CD4-positive, alpha-beta T cell treated with Interleukin-15 for 1 hour (primary cell): ENCODE results near the gene DDX27.

ENCODE experiments used
- DNase-seq: peaks from one replicate; pipeline ENCODE4 v3.0.0-alpha.2; 2020

DDX27 gene

DNA sequence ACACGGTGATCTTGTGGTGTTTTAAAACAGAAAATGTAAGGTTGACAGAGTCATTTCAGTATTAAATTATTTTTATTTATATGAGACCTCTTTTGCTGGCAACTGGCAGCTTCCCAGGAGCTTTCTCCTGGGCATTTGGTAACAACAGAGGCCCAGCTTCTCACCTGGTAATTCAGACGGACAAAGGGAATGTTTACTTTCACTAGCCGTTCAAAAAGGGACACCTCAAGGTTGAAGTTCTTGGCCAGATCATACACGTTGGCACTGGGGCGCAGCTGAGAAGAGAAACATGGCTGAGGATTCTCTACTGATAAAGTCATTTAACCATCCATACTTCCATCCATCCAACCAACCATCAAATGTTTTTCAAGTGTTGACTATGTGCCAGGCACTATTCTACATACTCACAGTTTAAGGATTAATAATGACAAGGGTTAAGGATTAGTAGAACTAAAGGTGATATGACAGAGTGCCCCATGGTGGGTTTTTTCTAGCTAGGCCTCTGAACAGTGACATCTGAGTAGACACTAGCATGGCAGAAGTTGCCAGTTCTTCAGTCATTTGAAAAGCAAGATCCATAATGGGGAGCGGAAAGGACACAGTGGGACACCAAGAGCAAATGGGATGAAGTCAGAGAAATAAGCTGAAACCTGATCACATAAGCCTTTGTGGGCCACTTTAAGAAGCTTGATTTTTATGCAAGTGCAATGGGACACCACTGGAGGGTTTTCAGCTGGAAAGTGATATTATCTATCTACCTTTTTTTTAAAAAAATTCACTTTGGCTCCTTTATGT, 33.5 kb downstream of the DDX27 start:
- DNase-seq: no peak

DNA sequence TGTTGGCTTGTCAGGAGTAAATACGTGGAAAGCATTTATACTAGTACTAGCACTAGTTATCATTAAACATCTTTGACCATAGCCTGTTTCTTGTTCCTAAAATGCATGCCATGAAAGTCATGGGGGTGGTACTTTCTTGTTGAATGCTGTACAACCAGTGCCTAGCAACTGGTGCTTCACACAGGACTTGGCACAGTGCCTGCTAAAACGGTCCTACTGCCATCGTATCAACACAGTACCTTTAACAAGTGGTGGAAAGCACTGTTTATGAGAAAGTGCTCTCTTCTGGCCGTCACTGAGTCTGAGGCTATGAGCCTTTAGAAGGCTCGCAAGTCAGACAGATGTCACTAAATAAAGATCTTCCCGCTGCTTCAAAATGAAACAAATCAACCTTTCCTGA, 37.0 kb downstream of the DDX27 start:
- no peak for DNase-seq

DNA sequence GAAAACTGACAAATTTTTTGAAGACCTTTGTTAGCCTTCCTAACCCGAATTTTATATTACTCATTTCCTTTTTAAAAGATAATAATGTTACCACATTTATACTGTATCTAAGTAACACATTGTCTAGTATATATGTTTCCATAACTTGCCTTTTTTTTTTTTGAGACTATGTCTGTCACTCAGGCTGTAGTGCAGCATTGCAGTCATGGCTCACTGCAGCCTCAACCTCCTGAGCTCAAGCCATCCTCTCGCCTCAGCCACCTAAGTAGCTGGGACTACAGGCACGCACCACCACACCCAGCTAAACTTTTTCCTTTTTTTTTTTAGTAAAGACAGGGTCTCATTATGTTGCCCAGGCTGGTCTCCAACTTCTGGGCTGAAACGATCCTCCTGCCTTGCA, 40.1 kb downstream of the DDX27 start:
- no peak for DNase-seq

DNA sequence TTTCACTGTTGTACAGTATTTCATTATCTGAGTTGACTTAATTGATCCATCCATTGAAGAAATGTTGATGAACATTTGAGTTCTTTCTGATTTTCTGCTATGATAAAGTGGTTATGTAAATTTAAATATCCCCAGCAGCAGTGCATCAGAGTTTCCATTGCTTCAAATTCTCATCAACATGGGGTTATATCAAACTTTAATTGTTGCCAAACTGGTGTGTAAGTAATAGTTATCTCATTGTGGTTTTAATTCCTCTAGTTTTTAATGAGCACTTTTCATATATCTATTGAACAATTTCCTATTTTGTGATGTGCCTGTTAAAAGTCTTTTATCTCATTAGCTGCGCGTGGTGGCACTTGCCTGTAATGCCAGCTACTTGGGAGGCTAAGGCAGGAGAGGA, 40.6 kb downstream of the DDX27 start:
- DNase-seq: no peak

DNA sequence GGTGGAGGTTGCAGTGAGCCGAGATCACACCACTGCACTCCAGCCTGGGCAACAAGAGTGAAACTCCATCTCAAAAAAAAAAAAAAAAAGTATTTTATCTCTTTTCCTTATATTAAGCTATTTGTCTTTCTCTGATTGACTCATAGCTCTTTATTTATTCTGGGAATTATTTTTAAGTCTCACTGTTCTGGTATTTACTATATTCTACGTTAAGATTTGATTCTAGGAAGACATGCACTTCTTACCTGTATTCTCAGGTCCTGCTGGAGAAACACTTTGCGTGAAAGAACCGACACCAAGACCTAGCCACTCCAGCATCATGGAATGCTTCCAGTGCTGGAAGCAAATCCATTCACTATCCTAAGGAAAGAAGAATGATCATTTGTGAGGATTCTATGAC, 41.0 kb downstream of the DDX27 start:
- DNase-seq: no peak

DNA sequence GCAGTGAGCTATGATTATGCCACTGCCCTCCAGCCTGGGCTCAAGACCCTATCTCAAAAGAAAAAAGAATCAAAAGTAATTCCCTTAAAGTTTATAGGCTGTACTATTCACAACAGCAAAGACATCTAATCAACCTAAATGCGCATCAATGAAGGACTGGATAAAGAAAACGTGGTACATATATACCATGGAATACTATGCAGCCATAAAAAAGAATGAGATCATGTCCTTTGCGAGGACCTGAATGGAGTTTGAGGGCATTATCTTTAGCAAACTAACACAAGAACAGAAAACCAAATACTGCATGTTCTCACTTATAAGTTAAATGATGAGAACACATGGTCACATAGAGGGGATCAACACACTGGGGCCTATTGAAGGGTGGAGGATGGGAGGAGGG, 42.0 kb downstream of the DDX27 start:
- DNase-seq: no peak

DNA sequence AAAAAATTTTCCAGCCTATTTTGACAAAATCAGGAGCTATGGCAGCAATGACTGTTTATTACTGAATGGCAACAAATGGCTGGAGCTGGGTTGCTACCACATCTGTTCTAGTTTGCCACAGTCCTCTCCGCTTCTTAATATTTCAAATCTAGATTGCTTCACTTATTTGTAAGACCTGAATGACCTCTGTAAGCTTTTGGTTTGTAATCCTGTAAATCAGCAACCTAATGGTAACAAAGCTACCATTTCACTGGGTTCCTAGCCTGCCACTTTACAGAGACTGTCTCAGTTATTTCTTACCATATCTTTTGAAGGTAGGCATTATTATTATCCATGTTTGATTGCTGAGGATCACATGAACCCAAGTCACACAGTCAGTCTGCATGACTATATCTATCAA, 43.2 kb downstream of the DDX27 start:
- DNase-seq: no peak

DNA sequence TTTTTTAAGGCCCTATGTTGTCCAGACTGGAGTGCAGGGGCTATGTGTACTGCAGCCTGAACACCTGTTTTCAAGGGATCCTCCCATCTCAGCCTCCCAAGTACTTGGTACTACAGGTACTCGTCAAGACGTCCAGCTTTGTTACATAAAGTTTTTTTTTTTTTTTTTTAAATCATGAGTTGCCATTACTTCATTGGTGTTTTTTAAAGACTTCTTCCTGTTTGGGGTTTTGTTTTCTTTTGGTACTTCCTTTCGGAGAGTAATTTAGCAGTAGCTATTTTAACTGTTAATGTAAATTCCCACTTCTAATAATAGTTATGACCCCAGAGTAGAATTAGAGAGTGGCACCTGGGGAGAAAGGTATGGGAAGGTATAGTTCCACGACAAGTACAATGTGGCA, 48.1 kb downstream of the DDX27 start:
- DNase-seq: no peak

DNA sequence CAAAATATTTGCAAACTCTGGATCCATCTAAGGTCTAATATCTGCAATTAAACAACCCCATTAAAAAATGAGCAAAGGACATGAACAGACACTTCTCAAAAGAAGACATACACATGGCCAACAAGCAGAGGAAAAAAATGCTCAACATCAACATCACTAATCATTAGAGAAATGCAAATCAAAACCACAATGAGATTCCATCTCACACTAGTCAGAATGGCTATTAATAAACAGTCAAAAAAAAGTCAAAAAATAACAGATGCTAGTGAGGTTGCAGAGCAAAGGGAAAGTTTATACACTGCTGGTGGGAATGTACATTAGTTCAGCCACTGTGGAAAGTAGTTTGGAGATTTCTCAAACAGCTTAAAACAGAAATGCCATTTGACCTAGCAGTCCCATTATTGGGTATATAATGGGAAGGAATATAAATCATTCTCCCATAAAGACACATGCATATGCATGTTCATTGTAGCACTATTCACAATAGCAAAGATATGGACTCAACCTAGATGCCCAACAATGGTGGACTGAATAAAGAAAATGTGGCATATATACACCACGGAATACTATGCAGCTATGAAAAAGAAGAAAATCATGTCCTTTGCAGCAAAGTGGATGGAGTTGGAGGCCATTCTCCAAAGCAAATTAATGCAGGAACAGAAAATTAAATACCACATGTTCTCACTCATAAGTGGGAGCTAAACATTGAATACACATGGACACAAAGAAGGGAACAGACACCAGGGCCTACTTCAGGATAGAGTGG, 49.6 kb downstream of the DDX27 start:
- DNase-seq: no peak

DNA sequence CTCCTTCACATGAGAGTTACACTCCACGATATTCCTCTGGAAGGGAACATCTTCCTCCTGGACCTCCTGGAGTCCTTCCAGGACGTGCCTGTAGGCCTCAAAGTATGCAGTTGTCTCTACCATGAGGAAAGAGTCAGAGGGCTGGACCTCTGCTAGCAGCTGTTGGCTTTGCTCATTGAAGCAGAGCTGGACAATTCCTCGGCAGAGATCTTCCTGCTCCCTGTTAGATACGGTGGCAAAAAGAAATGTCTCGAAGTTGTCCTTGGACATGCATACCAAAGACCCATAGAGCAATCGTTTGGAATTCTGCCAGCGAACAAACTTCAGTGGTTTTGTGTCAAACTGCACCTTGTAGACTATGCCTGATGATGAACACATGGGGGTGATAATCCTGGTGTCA, 51.0 kb downstream of the DDX27 start:
- DNase-seq: no peak

DNA sequence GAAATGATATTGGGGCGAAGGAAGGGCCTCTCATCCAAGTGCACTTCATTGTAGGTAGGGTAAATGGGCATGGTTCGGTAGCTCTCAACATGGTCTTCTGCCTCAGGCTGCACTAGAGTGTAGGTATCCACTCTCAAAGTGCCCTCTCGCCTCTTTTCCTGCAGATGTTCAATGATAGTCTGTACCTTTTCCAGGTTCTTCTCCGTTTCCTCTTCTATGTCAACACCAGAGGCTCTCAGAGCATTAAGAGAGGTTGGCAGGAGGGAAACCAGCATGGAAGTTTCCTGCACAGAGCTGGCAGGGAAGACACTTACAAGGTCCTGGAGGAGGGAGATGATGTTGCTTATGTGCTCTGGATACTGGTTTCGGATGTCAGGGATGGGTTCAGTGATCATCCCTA, 51.5 kb downstream of the DDX27 start:
- DNase-seq: no peak

DNA sequence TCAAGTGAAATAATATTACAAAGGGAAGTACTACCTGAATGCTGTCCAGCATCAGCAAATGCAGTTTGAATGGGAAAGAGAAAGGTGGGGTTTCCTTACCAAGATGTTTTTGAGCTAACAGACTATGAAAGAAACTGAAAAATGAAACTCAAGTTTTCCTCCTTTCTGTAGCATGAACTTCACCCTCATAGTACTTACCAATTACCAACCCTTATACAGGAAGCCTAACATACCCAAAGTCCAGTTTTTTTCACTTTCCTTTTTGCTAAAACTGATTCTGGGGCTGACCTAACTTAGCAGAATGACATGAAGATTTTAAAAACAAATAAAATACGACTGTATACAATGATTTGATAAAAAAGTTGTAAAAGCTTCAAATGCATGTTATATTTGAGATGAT, 53.4 kb downstream of the DDX27 start:
- no peak for DNase-seq

DNA sequence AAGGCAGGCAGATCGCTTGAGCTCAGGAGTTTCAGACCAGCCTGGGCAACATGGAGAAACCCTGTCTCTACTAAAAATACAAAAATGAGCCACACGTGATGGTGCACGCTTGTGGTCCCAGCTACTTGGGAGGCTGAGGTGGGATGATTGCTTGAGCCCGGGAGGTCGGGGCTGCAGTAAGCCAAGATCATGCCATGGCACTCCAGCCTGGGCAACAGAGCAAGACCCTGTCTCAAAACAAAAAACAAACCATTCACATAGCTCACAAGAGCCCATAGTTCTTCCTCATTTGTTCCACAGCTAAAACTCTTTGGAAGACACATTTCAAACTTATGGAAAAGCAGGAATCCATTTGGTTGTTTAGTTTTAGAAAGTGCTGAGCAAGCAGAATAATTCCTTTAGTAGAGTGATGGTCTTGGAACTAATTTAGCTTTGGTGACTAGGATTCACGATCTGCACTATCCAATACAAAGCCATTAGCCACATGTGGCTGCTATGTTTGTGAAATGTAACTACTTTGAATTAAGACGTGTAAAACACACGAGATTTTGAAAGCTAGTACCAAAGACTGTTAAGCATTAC, 54.6 kb downstream of the DDX27 start:
- no peak for DNase-seq

DNA sequence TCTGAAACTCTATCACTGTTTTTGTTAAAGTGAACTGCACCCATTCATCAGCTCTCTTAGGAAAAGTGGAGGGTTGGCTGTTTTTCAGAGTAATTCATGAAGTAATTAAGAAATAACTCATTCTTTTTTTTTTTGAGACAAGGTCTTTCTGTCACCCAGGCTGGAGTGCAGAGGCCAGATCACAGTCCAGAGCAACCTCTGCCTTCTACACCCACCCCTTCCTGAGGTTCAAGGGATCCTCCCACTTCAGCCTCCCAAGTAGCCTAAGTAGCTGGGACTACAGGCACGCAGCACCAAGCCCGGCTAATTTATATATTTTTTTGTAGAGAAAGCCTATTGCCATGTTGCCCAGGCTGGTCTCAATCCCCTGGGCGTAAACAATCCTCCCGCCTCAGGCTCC, 56.0 kb downstream of the DDX27 start:
- no peak for DNase-seq

DNA sequence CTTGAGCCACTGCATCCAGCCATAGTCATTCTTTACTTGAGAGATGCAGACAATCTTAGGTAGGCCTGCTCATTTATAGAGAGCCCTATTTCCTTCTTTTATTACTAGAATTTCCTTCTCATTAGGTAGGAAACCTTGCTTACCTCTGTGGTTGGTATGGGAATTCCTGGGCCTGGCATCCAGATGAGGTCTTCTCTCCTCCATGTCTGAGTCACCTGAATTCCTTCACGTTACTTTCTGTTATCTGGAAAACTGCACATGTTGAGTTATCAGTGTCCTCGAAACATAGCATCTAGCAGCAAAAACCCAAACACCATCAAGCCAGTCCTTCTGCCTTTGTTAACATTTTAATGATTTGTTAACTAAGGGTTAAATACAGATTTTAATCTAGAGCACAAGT, 56.4 kb downstream of the DDX27 start:
- DNase-seq: no peak

DNA sequence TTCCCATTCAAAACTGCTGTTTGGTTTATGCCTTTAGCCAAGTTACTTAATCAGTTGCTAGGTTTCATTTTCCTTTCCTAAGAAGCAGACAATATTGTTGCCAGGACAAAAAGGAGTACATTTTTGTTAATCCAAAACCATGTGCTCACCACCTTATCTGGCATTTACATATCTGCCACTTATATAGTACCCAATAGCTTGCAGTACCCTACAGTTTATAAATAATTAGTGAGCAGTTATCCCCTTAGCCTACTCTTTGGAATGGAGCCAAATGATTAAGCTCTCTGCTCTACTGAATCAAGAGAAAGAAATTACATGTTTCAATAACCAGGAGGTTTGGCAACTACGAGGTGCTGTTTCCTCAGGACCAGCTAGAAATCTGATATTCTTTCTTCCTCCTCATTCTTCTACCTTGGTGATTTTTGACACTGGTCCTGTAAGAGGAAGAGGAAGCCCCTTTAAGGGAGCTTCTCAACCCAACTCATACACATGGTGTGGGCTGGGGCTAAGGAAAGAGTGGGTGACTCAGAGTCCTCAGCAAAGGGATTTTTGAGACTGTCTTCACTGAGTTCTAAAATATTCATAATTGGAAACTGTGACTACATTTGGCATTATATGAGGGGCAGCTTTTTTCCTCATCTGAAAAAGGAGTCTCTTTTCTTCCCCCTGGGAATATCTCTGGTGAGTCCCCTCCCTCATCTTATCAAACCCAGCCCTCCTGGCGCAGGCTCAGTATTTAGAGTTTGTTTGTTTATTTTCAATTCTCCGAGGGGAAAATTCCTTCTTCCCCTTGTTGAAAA, 57.1 kb downstream of the DDX27 start:
- DNase-seq: peak; percentile 59

DNA sequence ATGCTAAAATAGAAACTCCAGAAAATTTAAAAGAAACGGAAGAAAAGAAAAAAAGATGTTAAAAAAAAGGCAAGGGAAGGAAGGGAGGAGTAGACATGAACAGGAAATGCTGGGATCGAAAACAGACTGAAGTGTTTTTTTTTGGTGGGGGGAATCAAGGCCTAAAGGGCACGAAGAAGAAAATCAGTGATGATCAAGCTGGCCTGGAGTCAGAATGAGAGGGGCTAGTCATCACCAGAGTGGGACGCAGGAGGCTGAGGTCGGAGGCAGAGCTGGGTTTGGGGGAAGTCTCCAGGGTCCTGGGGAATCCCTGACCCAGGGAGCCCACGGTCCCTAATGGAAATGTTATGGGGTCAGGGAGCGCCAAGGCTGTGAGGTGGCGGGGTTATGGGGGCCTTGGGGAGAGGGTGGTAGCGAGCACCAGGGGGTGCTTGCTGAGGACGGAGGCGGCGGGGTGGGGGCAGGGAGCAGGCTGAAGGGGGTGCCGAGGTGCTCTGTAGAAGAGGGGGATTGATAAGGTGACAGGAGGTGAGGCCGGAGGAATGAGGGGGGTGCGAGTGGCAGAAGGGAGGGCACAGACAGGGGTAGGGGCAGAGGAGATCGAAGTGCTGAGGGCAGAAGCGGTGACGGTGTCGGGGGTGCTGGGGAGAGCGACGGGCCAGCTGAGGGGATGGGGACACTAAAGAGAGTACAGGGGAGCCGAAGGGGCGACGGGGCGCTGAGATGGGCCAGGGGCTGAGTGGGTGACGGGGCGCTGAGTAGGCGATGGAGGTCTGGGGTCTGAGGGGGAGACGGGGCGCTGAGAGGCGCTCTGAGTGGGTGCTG, 58.0 kb downstream of the DDX27 start:
- peak; percentile 20 for DNase-seq

DNA sequence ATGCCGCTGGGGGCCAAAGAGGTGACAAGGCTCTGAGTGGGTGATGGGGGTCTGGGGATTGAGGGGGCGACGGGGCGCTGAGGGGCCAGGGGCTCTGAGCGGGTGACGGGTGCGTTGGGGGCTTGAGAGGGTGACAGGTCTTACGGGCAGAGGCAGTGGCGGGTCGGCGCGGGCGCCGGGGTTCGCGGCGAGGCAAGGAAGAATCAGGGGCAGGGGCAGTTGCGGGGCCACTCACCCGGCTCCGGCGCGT, 58.5 kb downstream of the DDX27 start:
- DNase-seq: no peak

DNA sequence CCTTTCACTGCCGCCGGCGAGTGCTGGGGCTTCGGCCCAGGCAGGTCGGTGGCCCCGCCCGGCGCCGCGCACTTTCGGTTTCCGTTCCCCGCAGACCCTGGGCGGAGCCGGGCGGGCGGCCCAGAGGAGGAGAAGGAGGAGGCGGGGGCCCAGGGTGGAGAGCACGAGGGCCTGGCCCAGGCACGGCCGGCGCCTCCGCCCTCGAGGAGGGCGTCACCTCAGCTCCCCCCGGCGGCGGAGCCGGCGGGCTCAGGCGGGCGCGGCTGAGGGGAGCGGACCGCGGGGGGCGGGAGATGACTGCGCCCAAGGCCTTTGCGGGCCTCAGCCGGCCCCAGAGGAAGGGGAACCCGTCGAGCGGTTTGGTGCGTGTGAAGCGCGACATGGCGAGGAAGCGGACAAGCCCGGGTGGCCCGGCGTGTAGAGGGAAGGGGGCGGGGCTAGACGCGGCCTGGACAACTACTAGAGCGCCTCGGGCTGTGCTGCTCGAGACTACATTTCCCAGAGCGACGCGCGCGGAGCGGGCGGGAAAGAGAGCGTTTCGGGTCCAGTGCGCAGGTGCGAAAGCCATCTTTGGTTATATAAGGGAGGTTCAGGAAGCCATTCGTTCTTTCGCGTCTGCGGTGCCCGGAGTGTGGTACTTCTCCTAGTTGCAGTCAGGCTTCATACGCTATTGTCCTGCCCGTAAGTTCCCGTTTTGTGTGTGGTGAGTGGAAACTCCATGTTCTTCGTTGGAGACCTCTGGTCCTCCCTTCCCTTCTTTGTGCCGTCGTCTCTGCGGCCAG, 59.0 kb downstream of the DDX27 start, which contains the start of gene ZNFX1:
ZNFX1 (minus strand) TSS at position 22 of the 782 bp plus-strand sequence. CDS start 2,218 bp downstream, outside the sequence.
- peak; percentile 98 for DNase-seq

DNA sequence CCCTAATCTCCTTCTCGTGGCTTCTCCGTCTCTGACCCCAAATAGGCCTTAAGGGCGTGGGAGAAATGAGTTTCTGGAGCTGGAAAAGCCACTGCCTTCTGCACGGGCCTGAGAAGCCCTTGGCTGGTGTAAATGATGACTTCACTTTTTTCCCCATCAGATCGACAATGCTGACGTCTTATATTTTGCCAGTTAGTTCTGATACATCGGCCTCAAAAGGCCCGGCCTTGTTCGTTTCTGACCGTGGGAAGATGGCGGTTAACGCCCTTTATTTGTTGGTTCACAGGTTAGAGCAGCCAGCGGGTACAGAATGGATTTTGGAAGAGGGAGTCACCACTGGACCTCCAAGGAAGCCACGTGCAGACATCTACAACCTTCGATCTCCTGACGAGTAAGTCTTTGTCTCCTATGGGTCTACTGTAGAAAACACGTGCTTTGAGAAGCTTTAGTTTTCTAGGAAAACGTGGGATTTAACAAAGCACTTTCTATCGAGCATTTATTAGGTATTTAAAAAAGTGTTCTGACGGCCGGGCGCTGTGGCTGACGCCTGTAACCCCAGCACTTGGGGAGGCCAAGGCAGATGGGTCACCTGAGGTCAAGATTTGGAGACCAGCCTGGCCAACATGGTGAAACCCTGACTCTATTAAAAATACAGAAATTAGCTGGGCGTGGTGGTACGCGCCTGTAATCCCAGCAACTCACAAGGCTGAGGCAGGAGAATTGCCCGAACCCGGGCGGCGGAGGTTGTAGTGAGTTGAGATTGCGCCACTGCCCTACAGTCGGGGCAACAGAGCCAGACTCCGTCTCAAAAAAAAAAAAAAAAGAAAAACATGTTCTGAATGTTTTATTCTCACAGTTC, 59.8 kb downstream of the DDX27 start:
- peak; percentile 40 for DNase-seq
